Neuronal stem cell (in vitro differentiated cells): ENCODE measurements around the gene MZT2B.
"Not testable (repeated sequence)": the region's sequence is repeated elsewhere in the genome, so short reads cannot be mapped to it uniquely, and the experiment has no call there.

ENCODE experiments used
- DNase-seq: peaks from one replicate; pipeline ENCODE4 v3.0.0-alpha.2; 2013; ENCODE audit warnings: low spot score
- H2AFZ ChIP-seq: one replicate; pipeline ENCODE4 v1.6.1; 2013; ENCODE audit warnings: mild to moderate bottlenecking, low read length, inconsistent platforms
- H2AK5ac ChIP-seq: 2 replicates; pipeline ENCODE4 v1.6.1; 2013; ENCODE audit warnings: low read depth, mild to moderate bottlenecking, inconsistent platforms, low read length, moderate library complexity, mixed read lengths
- H2BK120ac ChIP-seq: 2 replicates; pipeline ENCODE4 v1.6.1; 2013; ENCODE audit warnings: low read depth, mild to moderate bottlenecking, inconsistent platforms, low read length, moderate library complexity, mixed read lengths
- H2BK12ac ChIP-seq: one replicate; pipeline ENCODE4 v1.6.1; 2013; ENCODE audit warnings: low read length, inconsistent platforms
- H2BK15ac ChIP-seq: 2 replicates; pipeline ENCODE4 v1.6.1; 2013; ENCODE audit warnings: mild to moderate bottlenecking, low read length, inconsistent platforms, mixed read lengths
- H2BK5ac ChIP-seq: one replicate; pipeline ENCODE4 v1.6.1; 2013; ENCODE audit warnings: inconsistent platforms, mild to moderate bottlenecking, low read length, moderate library complexity
- H3K14ac ChIP-seq: one replicate; pipeline ENCODE4 v1.6.1; 2013; ENCODE audit warnings: low read length, inconsistent platforms
- H3K18ac ChIP-seq: 2 replicates; pipeline ENCODE4 v1.6.1; 2013; ENCODE audit warnings: low read length, inconsistent platforms
- H3K23ac ChIP-seq: 2 replicates; pipeline ENCODE4 v1.6.1; 2013; ENCODE audit warnings: low read depth, mild to moderate bottlenecking, mixed read lengths, low read length, inconsistent platforms; ENCODE audit not compliant: poor library complexity
- H3K27ac ChIP-seq: replicated peaks from 3 replicates; pipeline ENCODE4 v1.5.1; 2013; ENCODE audit warnings: low read length, inconsistent platforms
- H3K27me3 ChIP-seq, 3 experiments: 2 replicates each; pipeline ENCODE4 v1.6.1; 2013; ENCODE audit warnings: low read length in 3 of 3, mild to moderate bottlenecking in 2 of 3, inconsistent platforms in 1 of 3, low read depth in 1 of 3, mixed read lengths in 1 of 3, moderate library complexity in 1 of 3; ENCODE audit not compliant: control insufficient read depth in 3 of 3, insufficient read depth in 3 of 3
- H3K36me3 ChIP-seq, 2 donors: replicated peaks in 1 of 2; 2 replicates each; pipeline ENCODE4 v1.6.1; 2013; ENCODE audit warnings: low read length in 2 of 2; ENCODE audit not compliant: control insufficient read depth in 2 of 2, insufficient read depth in 2 of 2
- H3K4ac ChIP-seq: 2 replicates; pipeline ENCODE4 v1.6.1; 2013; ENCODE audit warnings: inconsistent platforms, mild to moderate bottlenecking, low read length, moderate library complexity
- H3K4me1 ChIP-seq, 2 donors: 1 replicate in 1 of 2; 2 replicates in 1 of 2; pipeline ENCODE4 v1.6.1; 2013; ENCODE audit warnings: low read length in 2 of 2, low read depth in 1 of 2; ENCODE audit not compliant: control insufficient read depth in 2 of 2, insufficient read depth in 1 of 2
- H3K4me2 ChIP-seq: one replicate; pipeline ENCODE4 v1.6.1; 2013; ENCODE audit warnings: mild to moderate bottlenecking, low read length, inconsistent platforms; ENCODE audit not compliant: insufficient read depth, poor library complexity, severe bottlenecking
- H3K4me3 ChIP-seq, 2 donors: 2 replicates each; pipeline ENCODE4 v1.5.1; 2013; ENCODE audit warnings: low read length in 2 of 2, mild to moderate bottlenecking in 2 of 2, inconsistent platforms in 1 of 2, moderate library complexity in 1 of 2
- H3K79me1 ChIP-seq: one replicate; pipeline ENCODE4 v1.6.1; 2013; ENCODE audit warnings: low read depth, mild to moderate bottlenecking, inconsistent platforms, low read length, moderate library complexity
- H3K9ac ChIP-seq: one replicate; pipeline ENCODE4 v1.6.1; 2013; ENCODE audit warnings: mild to moderate bottlenecking, low read depth, low read length, inconsistent platforms; ENCODE audit not compliant: poor library complexity
- H3K9me3 ChIP-seq, 2 donors: replicated peaks in 1 of 2; 2 replicates each; pipeline versions ENCODE3 to v1.6.1; 2013; ENCODE audit warnings: low read length in 2 of 2, mild to moderate bottlenecking in 2 of 2, inconsistent platforms in 1 of 2, low read depth in 1 of 2, mixed read lengths in 1 of 2, moderate library complexity in 1 of 2; ENCODE audit not compliant: control insufficient read depth in 2 of 2, insufficient read depth in 1 of 2
- H4K8ac ChIP-seq: one replicate; pipeline ENCODE4 v1.6.1; 2013; ENCODE audit warnings: low read depth, mild to moderate bottlenecking, inconsistent platforms, low read length, moderate library complexity
- H4K91ac ChIP-seq: one replicate; pipeline ENCODE4 v1.6.1; 2013; ENCODE audit warnings: low read length, low read depth, mild to moderate bottlenecking, inconsistent platforms; ENCODE audit not compliant: poor library complexity
- WGBS, 2 donors: extraction: QIAGEN DNeasy Blood & Tissue Kit; methylation state at CpG; one replicate each; pipeline ENCODE4 v1.1.7; 2013; ENCODE audit warnings: missing lambda C conversion rate in 2 of 2, mixed read lengths in 1 of 2; ENCODE audit not compliant: insufficient read length in 2 of 2, insufficient replicate concordance in 1 of 2; ENCODE audit errors: extremely low coverage in 2 of 2; 5-methylcytosine and 5-hydroxymethylcytosine counted together

MZT2B gene

GRCh38 chr2:130137118-130137517 is 44.9 kb upstream of the MZT2B start:
- H3K27me3 ChIP-seq, result not testable (repeated sequence)

DNA sequence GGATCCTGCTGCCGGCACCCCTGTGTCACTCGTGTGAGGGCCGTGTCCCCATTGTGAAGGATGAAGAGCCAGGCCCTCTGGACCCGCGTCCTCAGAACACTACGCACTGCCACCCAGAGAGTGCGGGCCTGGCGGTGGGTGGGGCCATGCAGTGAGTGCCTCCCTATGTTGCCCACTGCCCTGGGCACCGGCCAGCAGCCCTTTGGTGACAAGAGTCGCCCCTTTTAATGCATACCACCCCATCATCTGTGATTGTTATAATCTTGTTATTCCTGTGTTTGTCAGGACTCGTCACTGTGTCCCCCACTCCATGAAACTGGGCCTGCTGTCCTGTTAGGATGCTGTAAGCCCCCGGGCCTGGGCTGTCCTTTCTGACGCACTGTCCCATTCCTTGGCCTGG is 43.7 kb upstream of the MZT2B start:
- H3K23ac ChIP-seq, H4K91ac ChIP-seq, H3K4me2 ChIP-seq, H2AFZ ChIP-seq, H3K14ac ChIP-seq, H3K4ac ChIP-seq, H3K36me3 ChIP-seq, H2AK5ac ChIP-seq, H3K18ac ChIP-seq, DNase-seq, H3K9ac ChIP-seq, H3K9me3 ChIP-seq, H3K79me1 ChIP-seq, H4K8ac ChIP-seq, H3K27ac ChIP-seq, H2BK15ac ChIP-seq, H3K27me3 ChIP-seq, H2BK5ac ChIP-seq, H3K4me3 ChIP-seq, H2BK120ac ChIP-seq, H2BK12ac ChIP-seq, H3K4me1 ChIP-seq: not testable (repeated sequence)
- WGBS, 2 donors, result no CpG with 5 or more reads among the region's 13 CpGs

More at GRCh38 chr2:130137118-130137517, 44.9 kb upstream of the MZT2B start:
- H3K27ac ChIP-seq, H3K23ac ChIP-seq, H3K9ac ChIP-seq, H3K4ac ChIP-seq, H2BK15ac ChIP-seq, H3K18ac ChIP-seq, DNase-seq, H4K91ac ChIP-seq, H2BK5ac ChIP-seq, H3K14ac ChIP-seq, H2AFZ ChIP-seq, H3K36me3 ChIP-seq, H2AK5ac ChIP-seq, H2BK120ac ChIP-seq, H3K79me1 ChIP-seq, H3K4me3 ChIP-seq, H3K4me2 ChIP-seq, H2BK12ac ChIP-seq, H3K4me1 ChIP-seq, H4K8ac ChIP-seq, H3K9me3 ChIP-seq: not testable (repeated sequence)
- no CpG with 5 or more reads among the region's 5 CpGs for WGBS, 2 donors

DNA sequence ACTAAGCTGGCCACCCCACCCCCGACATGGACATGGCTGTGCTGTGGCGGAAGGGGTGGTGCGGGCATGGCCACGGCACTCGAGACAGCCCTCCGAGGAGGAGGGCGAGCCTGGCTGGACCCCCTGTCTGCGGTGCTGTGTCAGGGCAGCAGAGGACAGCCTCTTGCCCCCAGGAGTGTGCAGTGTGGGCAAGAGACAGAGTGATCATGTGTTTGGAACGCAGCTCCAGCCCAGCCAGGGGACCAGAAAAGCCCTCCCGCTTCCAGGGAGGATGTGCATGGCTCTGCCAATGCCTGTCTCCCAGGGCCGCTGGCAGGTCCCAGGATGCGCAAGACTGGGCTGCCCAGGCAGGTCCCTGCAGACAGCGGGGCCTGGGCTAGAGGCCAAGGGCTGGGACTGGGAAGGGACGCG is 43.2 kb upstream of the MZT2B start:
- not testable (repeated sequence) for H2BK5ac ChIP-seq, H3K36me3 ChIP-seq, H3K14ac ChIP-seq, H3K4me2 ChIP-seq, H2BK15ac ChIP-seq, H3K23ac ChIP-seq, H2AFZ ChIP-seq, H3K79me1 ChIP-seq, H2BK12ac ChIP-seq, H2BK120ac ChIP-seq, DNase-seq, H3K18ac ChIP-seq, H3K27ac ChIP-seq, H4K91ac ChIP-seq, H2AK5ac ChIP-seq, H3K4me3 ChIP-seq, H3K27me3 ChIP-seq, H3K4me1 ChIP-seq, H3K9me3 ChIP-seq, H3K9ac ChIP-seq, H3K4ac ChIP-seq
- peak overlapping the region; percentile 43 for H4K8ac ChIP-seq
- WGBS, 2 donors, result no CpG with 5 or more reads among the region's 15 CpGs

- not testable (repeated sequence) for H4K91ac ChIP-seq, H3K4me3 ChIP-seq, H2AK5ac ChIP-seq, H2BK5ac ChIP-seq, H3K14ac ChIP-seq, H3K79me1 ChIP-seq, H3K18ac ChIP-seq, H3K36me3 ChIP-seq, H2BK15ac ChIP-seq, DNase-seq, H2BK120ac ChIP-seq, H3K9me3 ChIP-seq, H3K27me3 ChIP-seq, H2AFZ ChIP-seq, H2BK12ac ChIP-seq, H3K4me2 ChIP-seq, H3K4me1 ChIP-seq, H3K9ac ChIP-seq, H4K8ac ChIP-seq, H3K23ac ChIP-seq, H3K27ac ChIP-seq, H3K4ac ChIP-seq
- no CpG with 5 or more reads among the region's 30 CpGs for WGBS, 2 donors
Observed at GRCh38 chr2:130139331-130140280, 42.5 kb upstream of the MZT2B start.
